ENCODE results near the gene LGALS3.
A peak's percentile ranks its signal among the peaks of the same experiment; 100 is the strongest.

The LGALS3 gene

DNA sequence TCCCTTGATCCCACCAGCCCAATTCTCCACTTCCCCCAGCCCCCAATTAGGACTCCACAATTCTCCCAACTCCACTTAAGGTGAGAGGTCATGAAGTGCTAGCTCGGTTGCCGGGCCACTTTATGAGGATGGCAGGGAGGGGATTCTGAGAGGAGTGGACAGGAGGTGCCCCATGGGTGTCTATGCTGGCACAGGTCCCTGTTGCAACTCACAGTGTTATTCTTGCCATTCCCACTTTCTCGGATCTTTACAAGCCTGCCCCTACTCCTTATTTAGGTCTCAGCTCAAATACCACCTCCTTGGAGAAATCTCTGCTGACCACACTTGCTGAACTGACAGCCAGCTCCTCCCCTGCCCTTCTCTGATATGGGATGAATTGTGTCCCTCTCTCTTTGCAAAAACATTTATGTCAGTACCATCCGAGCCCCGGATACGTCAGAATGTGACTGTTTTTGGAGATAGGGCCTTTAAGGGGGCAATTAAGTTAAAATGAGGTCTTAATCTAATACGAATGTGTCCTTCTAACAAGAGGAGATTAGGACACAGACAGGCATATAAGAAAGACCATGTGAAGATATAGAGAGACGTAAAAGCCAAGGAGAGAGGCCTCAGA is 4.2 kb upstream of the LGALS3 start:
- Histone ChIP-seq H3K9ac (ENCODE audit: low read depth, low read length) (no peak overlapping the region), H3K27ac (ENCODE audit: low read depth, low read length) (no peak overlapping the region), H3K4me1 (ENCODE audit: control insufficient read depth, insufficient read depth, low read length) (peaks cover 4% of the 10 kb centered on the region; the same call in 1 of the 2 replicates), H3K4me3 (ENCODE audit: low read depth, low read length) (no peak overlapping the region), H3K27me3 (ENCODE audit: control insufficient read depth, insufficient read depth, low read length) (peaks cover 31% of the 10 kb centered on the region), H3K9me3 (ENCODE audit: control insufficient read depth, insufficient read depth, low read length) (no peaks in the 10 kb centered on the region), H3K36me3 (ENCODE audit: control insufficient read depth, insufficient read depth, low read length) (no peaks in the 10 kb centered on the region)

DNA sequence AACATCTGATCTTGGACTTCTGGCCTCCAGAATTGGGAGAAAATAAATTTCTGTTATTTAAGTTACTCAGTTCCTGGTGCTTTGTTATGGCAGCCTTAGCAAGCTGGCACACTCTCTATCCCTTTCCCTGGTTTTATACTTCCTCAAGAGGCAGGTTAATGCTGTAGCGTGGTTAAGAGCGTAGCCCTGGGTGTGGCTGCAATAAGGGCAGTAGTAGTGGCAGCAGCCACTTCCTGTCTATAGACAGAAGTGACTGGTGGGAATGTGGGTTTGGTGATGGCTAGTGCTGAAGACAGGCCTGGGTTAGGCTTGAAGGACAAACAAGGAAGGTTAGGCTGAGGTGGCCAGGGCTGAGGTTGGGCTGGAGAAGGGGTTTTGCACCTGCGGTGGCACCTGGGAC is 3.6 kb upstream of the LGALS3 start:
- H3K9me3 ChIP-seq (ENCODE audit: control insufficient read depth, insufficient read depth, low read length), result no peaks in the 10 kb centered on the region
- peaks cover 37% of the 10 kb centered on the region for H3K27me3 ChIP-seq (ENCODE audit: control insufficient read depth, insufficient read depth, low read length)
- H3K4me3 ChIP-seq (ENCODE audit: low read depth, low read length), result no peak overlapping the region
- H3K4me1 ChIP-seq (ENCODE audit: control insufficient read depth, insufficient read depth, low read length), result peaks cover 4% of the 10 kb centered on the region; the same call in 1 of the 2 replicates
- no peak overlapping the region for H3K27ac ChIP-seq (ENCODE audit: low read depth, low read length)
- no peak overlapping the region for H3K9ac ChIP-seq (ENCODE audit: low read depth, low read length)
- H3K36me3 ChIP-seq (ENCODE audit: control insufficient read depth, insufficient read depth, low read length), result no peaks in the 10 kb centered on the region

DNA sequence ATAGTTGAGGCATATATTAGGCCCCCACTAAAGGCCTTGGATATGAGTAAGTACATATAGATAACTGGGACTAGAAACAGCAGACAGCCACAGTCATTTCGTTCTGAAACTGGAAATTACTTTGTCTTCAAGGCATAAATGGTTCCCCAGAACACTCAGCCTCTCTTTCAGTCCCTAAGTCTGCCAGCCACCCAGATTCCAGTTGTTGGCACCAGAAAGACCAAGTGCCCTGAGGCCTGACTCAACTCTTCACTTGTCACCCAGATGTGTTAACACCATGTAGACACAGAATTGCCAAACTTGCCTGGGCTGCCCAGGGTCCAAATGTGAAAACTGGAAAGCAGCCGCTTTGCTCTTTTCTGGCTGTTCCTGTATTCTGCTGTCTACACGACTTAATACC is 3.0 kb upstream of the LGALS3 start:
- Histone ChIP-seq H3K9me3 (ENCODE audit: control insufficient read depth, insufficient read depth, low read length) (no peaks in the 10 kb centered on the region), H3K9ac (ENCODE audit: low read depth, low read length) (no peak overlapping the region), H3K4me3 (ENCODE audit: low read depth, low read length) (no peak overlapping the region), H3K27me3 (ENCODE audit: control insufficient read depth, insufficient read depth, low read length) (peaks cover 41% of the 10 kb centered on the region), H3K27ac (ENCODE audit: low read depth, low read length) (no peak overlapping the region), H3K36me3 (ENCODE audit: control insufficient read depth, insufficient read depth, low read length) (no peaks in the 10 kb centered on the region), H3K4me1 (ENCODE audit: control insufficient read depth, insufficient read depth, low read length) (peaks cover under 1% of the 10 kb centered on the region; the same call in 1 of the 2 replicates)

DNA sequence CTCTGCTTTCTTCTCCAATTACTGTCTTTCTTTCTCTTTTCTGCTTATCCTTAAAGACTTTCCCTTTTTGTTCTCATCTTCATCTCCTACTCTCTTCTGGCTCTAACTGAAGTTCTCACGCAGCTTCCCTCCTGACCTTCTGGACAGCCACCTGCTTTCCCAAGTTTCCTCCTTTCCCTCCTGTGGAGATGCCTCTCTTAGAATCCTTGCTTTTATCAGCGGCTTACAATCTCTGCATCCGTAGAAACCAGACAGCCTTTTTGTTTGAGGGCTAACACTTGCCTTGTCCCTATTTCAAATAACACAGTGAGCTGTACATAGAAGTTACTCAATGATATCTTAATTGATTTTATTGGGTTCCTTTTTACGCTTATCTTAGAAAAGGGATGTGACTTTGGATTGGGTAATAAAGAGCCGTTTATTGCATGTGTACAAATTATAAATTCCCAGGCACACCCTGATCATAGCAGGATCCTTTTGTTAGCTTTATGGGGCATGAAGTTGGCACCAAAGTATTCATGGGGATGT is 2.1 kb upstream of the LGALS3 start:
- H3K27me3 ChIP-seq (ENCODE audit: control insufficient read depth, insufficient read depth, low read length), result peaks cover 45% of the 10 kb centered on the region
- no peak overlapping the region for H3K4me3 ChIP-seq (ENCODE audit: low read depth, low read length)
- no peak overlapping the region for H3K9ac ChIP-seq (ENCODE audit: low read depth, low read length)
- no peaks in the 10 kb centered on the region for H3K4me1 ChIP-seq (ENCODE audit: control insufficient read depth, insufficient read depth, low read length)
- H3K9me3 ChIP-seq (ENCODE audit: control insufficient read depth, insufficient read depth, low read length), result no peaks in the 10 kb centered on the region
- H3K36me3 ChIP-seq (ENCODE audit: control insufficient read depth, insufficient read depth, low read length), result no peaks in the 10 kb centered on the region
- H3K27ac ChIP-seq (ENCODE audit: low read depth, low read length), result no peak overlapping the region

DNA sequence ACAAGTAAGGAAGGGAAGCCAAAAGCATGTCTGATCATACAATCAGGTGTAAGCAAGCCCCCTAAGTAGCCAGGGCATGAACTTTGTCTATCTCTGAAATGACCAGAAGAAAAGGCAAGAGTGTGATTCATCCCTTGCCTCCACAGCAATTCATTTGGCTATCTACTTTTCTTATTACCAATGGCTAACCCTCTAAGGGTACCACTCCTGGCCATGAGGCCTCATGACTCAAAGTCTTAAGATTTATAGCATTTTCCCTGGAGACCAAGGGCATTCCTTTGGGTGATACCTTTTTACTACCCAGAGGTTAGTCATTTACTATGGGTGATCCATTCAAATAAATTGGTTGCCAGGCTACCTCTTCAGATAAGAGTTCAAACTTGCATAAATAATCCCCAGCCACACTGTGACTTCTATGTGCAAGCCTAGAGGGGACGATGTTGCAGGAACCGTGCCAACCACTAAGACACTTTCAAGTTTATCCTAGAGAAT is 1.5 kb upstream of the LGALS3 start:
- no peaks in the 10 kb centered on the region for H3K36me3 ChIP-seq (ENCODE audit: control insufficient read depth, insufficient read depth, low read length)
- no peaks in the 10 kb centered on the region for H3K9me3 ChIP-seq (ENCODE audit: control insufficient read depth, insufficient read depth, low read length)
- H3K4me1 ChIP-seq (ENCODE audit: control insufficient read depth, insufficient read depth, low read length), result no peaks in the 10 kb centered on the region
- no peak overlapping the region for H3K4me3 ChIP-seq (ENCODE audit: low read depth, low read length)
- no peak overlapping the region for H3K27ac ChIP-seq (ENCODE audit: low read depth, low read length)
- peaks cover 45% of the 10 kb centered on the region for H3K27me3 ChIP-seq (ENCODE audit: control insufficient read depth, insufficient read depth, low read length)
- no peak overlapping the region for H3K9ac ChIP-seq (ENCODE audit: low read depth, low read length)

DNA sequence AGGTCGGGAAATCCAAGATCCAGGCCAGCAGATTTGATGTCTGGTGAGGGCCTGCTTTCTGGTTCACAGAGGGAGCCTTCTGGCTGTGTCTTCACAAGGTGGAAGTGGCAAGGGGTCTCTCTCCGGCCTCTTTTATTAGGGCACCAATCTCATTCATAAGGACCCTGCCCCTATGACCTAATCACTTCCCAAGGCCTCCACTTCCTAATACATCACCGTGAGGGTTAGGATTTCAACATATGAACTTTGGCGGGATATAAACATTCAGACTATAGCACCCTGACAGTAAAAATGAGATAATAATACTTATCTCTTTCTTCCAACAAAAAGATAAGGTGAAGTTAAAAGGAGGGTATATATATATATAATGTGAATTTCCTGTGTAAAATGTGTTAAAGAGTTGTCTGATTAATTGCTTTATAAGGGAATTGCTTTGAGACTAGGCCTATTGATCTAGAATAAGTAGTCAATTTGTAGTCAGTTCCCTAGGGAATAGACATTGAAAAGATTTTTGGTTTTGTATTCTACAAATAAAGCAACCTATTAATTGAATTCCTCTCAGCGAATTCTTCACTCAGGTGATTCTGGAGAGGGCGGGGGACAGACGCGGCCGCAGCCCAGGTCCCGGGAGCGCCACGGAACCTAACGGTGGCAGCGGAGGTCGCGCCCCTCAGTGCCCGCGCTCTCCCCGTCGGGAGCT is 516 bp upstream of the LGALS3 start:
- Histone ChIP-seq H3K4me3 (ENCODE audit: low read depth, low read length) (peak overlapping the region; percentile 71), H3K27me3 (ENCODE audit: control insufficient read depth, insufficient read depth, low read length) (peaks cover 45% of the 10 kb centered on the region), H3K9ac (ENCODE audit: low read depth, low read length) (no peak overlapping the region), H3K27ac (ENCODE audit: low read depth, low read length) (no peak overlapping the region), H3K9me3 (ENCODE audit: control insufficient read depth, insufficient read depth, low read length) (no peaks in the 10 kb centered on the region), H3K4me1 (ENCODE audit: control insufficient read depth, insufficient read depth, low read length) (no peaks in the 10 kb centered on the region), H3K36me3 (ENCODE audit: control insufficient read depth, insufficient read depth, low read length) (no peaks in the 10 kb centered on the region)

DNA sequence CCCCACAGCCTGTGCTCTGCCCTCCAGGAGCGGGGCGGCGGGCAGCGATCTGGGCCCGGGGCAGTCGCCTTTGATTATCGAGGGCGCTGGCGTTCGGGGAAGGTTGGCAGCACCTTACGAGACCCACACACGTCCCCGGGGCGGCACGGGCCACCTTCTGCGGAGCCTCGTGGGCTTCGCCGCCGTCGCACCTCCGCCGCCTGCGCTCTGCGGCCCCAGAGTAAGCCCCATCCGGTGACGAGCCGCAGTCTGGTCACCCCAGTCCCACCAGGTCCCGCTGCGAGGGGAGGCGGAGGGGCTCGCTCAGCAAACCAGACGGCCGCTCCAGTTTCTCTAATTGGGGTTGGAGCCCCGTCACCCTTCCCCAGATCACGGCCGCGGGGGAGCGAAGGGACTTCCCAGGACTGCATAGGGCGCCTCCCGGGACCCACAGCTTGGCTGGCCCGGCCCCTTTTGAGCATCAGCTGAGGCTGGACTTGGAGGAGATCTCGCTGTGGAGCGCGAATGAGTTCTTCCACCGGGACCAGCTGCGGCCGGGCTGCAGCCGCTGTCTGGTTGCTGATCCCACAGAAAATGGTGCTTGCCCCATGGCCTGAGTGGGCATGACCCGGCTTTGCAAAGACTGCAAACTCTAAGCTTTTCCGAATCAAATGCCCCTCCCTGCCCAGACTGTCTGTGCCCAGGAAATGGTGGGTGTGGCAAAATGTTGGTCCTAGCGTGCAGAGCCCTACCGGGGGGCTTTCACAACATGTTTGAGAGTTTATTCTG is 560 bp downstream of the LGALS3 start:
- no peak overlapping the region for H3K9ac ChIP-seq (ENCODE audit: low read depth, low read length)
- no peak overlapping the region for H3K27ac ChIP-seq (ENCODE audit: low read depth, low read length)

DNA sequence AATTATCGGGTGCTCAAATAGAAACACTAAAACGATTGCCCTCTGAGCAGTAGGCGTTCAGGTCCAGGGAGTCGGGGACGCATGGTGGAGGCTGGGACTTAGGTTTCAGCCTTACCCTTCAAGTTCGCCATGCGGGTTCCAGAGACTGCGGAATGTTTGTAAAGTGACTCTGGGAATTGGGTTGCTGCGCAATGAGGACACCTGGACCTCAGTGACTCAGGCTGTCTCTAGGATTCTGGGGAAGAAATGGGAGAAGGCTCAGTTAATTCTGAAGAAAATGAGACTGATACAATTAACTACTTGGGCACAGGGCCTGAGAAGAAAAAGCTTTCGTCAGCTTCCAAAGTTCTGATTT is 1.1 kb downstream of the LGALS3 start:
- Histone ChIP-seq H3K27me3 (ENCODE audit: control insufficient read depth, insufficient read depth, low read length) (peaks cover 45% of the 10 kb centered on the region), H3K9me3 (ENCODE audit: control insufficient read depth, insufficient read depth, low read length) (no peaks in the 10 kb centered on the region), H3K9ac (ENCODE audit: low read depth, low read length) (no peak overlapping the region), H3K4me3 (ENCODE audit: low read depth, low read length) (peak overlapping the region; percentile 71), H3K36me3 (ENCODE audit: control insufficient read depth, insufficient read depth, low read length) (no peaks in the 10 kb centered on the region), H3K27ac (ENCODE audit: low read depth, low read length) (no peak overlapping the region), H3K4me1 (ENCODE audit: control insufficient read depth, insufficient read depth, low read length) (no peaks in the 10 kb centered on the region)

More for the DNA sequence above, 560 bp downstream of the LGALS3 start:
- peak overlapping the region; percentile 71 for H3K4me3 ChIP-seq (ENCODE audit: low read depth, low read length)
- no peaks in the 10 kb centered on the region for H3K36me3 ChIP-seq (ENCODE audit: control insufficient read depth, insufficient read depth, low read length)
- no peaks in the 10 kb centered on the region for H3K4me1 ChIP-seq (ENCODE audit: control insufficient read depth, insufficient read depth, low read length)
- peaks cover 45% of the 10 kb centered on the region for H3K27me3 ChIP-seq (ENCODE audit: control insufficient read depth, insufficient read depth, low read length)
- no peaks in the 10 kb centered on the region for H3K9me3 ChIP-seq (ENCODE audit: control insufficient read depth, insufficient read depth, low read length)

DNA sequence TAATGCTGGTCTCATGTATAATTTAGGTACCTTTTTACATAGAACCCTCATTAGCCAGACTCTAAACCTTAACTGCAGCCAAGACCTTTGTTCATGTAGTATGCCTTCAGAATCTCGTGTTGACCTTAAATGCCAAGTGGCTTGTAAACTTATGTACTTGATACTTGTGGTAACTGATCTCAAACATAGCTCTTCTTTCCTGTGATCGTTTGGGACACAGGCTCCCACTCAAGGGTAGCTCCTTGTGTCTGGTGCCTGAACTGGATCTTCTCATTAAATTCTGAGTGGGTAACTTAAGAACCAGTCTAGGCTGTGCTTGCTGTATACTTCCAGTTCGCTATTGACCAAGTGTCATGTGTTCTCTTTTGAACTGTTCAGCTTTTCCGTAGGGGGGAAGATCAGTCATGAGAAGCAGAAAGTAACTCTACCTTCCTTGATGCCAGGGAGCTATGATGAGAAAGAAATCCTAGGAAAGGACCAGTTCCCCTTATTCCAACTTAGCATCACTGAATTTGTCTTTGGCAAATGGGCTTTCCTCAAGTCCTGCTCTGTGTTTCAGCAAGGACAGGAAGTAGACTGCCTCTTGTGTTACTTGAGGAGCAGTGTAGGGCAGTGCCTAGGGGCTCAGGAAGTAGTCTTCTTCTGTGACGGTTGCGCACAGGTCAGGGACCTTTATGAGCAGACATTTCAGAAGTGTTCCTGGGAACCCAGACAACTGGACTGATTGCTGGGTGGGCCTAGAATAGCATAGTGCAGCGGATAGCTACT is 2.5 kb downstream of the LGALS3 start:
- no peaks in the 10 kb centered on the region for H3K4me1 ChIP-seq (ENCODE audit: control insufficient read depth, insufficient read depth, low read length)
- no peak overlapping the region for H3K27ac ChIP-seq (ENCODE audit: low read depth, low read length)
- H3K9ac ChIP-seq (ENCODE audit: low read depth, low read length), result no peak overlapping the region
- no peaks in the 10 kb centered on the region for H3K9me3 ChIP-seq (ENCODE audit: control insufficient read depth, insufficient read depth, low read length)
- H3K27me3 ChIP-seq (ENCODE audit: control insufficient read depth, insufficient read depth, low read length), result peaks cover 45% of the 10 kb centered on the region
- H3K36me3 ChIP-seq (ENCODE audit: control insufficient read depth, insufficient read depth, low read length), result no peaks in the 10 kb centered on the region
- H3K4me3 ChIP-seq (ENCODE audit: low read depth, low read length), result no peak overlapping the region

DNA sequence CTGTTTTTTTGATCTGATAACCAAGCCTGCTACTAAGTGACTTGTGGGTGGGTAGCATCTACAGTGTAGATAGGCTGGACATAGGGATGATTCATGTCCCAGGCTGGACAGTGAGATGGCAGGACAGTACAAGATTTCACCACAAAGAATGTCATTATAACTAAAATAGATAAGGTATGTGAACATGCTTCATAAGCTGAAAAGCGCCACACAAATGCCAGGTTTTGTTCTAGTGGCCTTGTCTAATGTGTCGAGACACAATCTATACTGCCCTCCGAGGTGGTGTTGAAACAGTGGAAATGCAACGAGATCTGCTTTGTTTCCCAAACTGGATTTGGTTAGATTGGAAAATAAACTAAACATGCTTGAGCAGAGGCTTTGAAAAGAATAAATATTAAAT is 4.4 kb downstream of the LGALS3 start:
- no peaks in the 10 kb centered on the region for H3K4me1 ChIP-seq (ENCODE audit: control insufficient read depth, insufficient read depth, low read length)

More for the DNA sequence above, 4.4 kb downstream of the LGALS3 start:
- H3K27ac ChIP-seq (ENCODE audit: low read depth, low read length), result no peak overlapping the region
- peaks cover 28% of the 10 kb centered on the region for H3K27me3 ChIP-seq (ENCODE audit: control insufficient read depth, insufficient read depth, low read length)
- H3K36me3 ChIP-seq (ENCODE audit: control insufficient read depth, insufficient read depth, low read length), result peaks cover 2% of the 10 kb centered on the region; the same call in 1 of the 2 replicates
- no peaks in the 10 kb centered on the region for H3K9me3 ChIP-seq (ENCODE audit: control insufficient read depth, insufficient read depth, low read length)
- H3K4me3 ChIP-seq (ENCODE audit: low read depth, low read length), result no peak overlapping the region
- H3K9ac ChIP-seq (ENCODE audit: low read depth, low read length), result no peak overlapping the region

Measured in HUES48 (cell line).